H1 (cell line): ENCODE data around the gene BCL2A1.

Experiments used
- BCL11A ChIP-seq, 2 experiments: IDR thresholded peaks; one replicate each; pipeline ENCODE4 v1.6.1; 2011; ENCODE audit warnings: low read depth in 2 of 2, low read length in 2 of 2, mild to moderate bottlenecking in 2 of 2
- CBX8 ChIP-seq: fragments of 300-800, 300-1000 bp; sonication (generic); IDR thresholded peaks from 2 replicates; pipeline ENCODE4 v1.7.1; 2016; ENCODE audit warnings: low read depth, low read length, borderline replicate concordance
- CHD2 ChIP-seq: IDR thresholded peaks from 2 replicates; pipeline ENCODE4 v1.6.1; 2012; ENCODE audit warnings: low read length, improper control_type of control experiment
- CREB1 ChIP-seq: IDR thresholded peaks from 2 replicates; pipeline ENCODE4 v1.6.1; 2012; ENCODE audit warnings: inconsistent platforms
- EGR1 ChIP-seq: IDR thresholded peaks from 2 replicates; pipeline ENCODE4 v1.6.1; 2011; ENCODE audit warnings: low read depth, low read length, borderline replicate concordance
- EZH2 ChIP-seq: fragments of 200-600 bp; sonication (generic); IDR thresholded peaks from 2 replicates; pipeline ENCODE4 v1.7.1; 2012; ENCODE audit warnings: low read depth, mild to moderate bottlenecking, moderate library complexity, low read length, inconsistent platforms; ENCODE audit not compliant: severe bottlenecking
- POLR2A ChIP-seq, 2 experiments: IDR thresholded peaks; 1 replicate in 1 of 2; 2 replicates in 1 of 2; pipeline ENCODE4 v1.6.1; 2011; ENCODE audit warnings: low read depth in 2 of 2, low read length in 2 of 2, mild to moderate bottlenecking in 2 of 2; ENCODE audit errors: control extremely low read depth in 1 of 2
- POLR2AphosphoS5 ChIP-seq: IDR thresholded peaks from 2 replicates; pipeline ENCODE4 v1.6.1; 2011; ENCODE audit warnings: low read depth, low read length
- RFX5 ChIP-seq: IDR thresholded peaks from 2 replicates; pipeline ENCODE4 v1.6.1; 2011; ENCODE audit warnings: low read depth, low read length, improper control_type of control experiment, borderline replicate concordance
- TCF12 ChIP-seq: IDR thresholded peaks from 2 replicates; pipeline ENCODE4 v1.6.1; 2011; ENCODE audit warnings: low read depth, mild to moderate bottlenecking, low read length
- YY1 ChIP-seq: IDR thresholded peaks from 2 replicates; pipeline ENCODE4 v1.6.1; 2011; ENCODE audit warnings: low read depth, mild to moderate bottlenecking, low read length
- ZNF274 ChIP-seq: IDR thresholded peaks from 2 replicates; pipeline ENCODE4 v1.7.0; 2012; ENCODE audit warnings: low read length, borderline replicate concordance; ENCODE audit errors: extremely low read depth
- TF ChIP-seq, protein P1 (sequence below), 3 experiments: IDR thresholded peaks; 1 replicate in 2 of 3; 2 replicates in 1 of 3; pipeline versions ENCODE4 v1.5.1 to v1.6.1; 2011; ENCODE audit warnings: low read length in 3 of 3, mild to moderate bottlenecking in 3 of 3, inconsistent platforms in 2 of 3, low read depth in 1 of 3, moderate library complexity in 1 of 3; ENCODE audit not compliant: insufficient read depth in 1 of 3; ENCODE audit errors: control extremely low read depth in 1 of 3
- TF ChIP-seq, protein P2 (sequence below): IDR thresholded peaks from 2 replicates; pipeline ENCODE4 v1.6.1; 2012; ENCODE audit warnings: inconsistent platforms

DNA sequence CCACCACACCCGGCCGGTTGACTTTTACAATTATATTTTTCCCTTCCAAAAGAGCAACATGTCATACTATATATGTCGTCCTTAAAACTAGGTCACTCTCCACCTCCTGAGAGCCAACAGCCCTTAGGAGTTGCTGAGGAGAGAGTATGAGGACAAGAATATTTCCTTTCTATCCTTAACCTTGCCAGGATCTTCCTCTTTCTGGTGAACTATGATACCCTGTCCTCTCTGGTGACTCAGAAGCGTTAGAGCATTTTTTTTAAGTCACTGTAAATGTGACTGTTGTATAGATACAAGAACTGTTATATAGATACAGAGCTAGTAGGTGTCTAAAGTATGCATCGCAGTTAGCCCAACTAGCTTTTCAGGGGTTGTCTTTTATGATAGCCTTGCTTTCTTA is 40.5 kb downstream of the BCL2A1 start:
- no peak for TF ChIP-seq CBX8
- TF ChIP-seq POLR2AphosphoS5 = no peak
- no peak for TF ChIP-seq CREB1
- TF ChIP-seq, protein P1, sequence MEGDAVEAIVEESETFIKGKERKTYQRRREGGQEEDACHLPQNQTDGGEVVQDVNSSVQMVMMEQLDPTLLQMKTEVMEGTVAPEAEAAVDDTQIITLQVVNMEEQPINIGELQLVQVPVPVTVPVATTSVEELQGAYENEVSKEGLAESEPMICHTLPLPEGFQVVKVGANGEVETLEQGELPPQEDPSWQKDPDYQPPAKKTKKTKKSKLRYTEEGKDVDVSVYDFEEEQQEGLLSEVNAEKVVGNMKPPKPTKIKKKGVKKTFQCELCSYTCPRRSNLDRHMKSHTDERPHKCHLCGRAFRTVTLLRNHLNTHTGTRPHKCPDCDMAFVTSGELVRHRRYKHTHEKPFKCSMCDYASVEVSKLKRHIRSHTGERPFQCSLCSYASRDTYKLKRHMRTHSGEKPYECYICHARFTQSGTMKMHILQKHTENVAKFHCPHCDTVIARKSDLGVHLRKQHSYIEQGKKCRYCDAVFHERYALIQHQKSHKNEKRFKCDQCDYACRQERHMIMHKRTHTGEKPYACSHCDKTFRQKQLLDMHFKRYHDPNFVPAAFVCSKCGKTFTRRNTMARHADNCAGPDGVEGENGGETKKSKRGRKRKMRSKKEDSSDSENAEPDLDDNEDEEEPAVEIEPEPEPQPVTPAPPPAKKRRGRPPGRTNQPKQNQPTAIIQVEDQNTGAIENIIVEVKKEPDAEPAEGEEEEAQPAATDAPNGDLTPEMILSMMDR (IDR thresholded peaks at IDR 0.05; ENCODE audit: control extremely low read depth in 1 of 3, insufficient read depth in 1 of 3, low read depth in 1 of 3, low read length in 3 of 3) = no peak
- no peak for TF ChIP-seq EZH2
- TF ChIP-seq ZNF274 = no peak
- no peak for TF ChIP-seq RFX5
- TF ChIP-seq POLR2A (IDR thresholded peaks at IDR 0.05; ENCODE audit: control extremely low read depth in 1 of 2, low read depth in 2 of 2, low read length in 2 of 2) = no peak
- TF ChIP-seq, protein P2, sequence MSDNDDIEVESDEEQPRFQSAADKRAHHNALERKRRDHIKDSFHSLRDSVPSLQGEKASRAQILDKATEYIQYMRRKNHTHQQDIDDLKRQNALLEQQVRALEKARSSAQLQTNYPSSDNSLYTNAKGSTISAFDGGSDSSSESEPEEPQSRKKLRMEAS = no peak
- TF ChIP-seq CHD2 = no peak
- TF ChIP-seq TCF12 = no peak
- no peak for TF ChIP-seq YY1
- no peak for TF ChIP-seq EGR1
- TF ChIP-seq BCL11A (IDR thresholded peaks at IDR 0.05; ENCODE audit: low read depth in 2 of 2, low read length in 2 of 2) = no peak
